ENCODE data around the gene WBP11.

DNA sequence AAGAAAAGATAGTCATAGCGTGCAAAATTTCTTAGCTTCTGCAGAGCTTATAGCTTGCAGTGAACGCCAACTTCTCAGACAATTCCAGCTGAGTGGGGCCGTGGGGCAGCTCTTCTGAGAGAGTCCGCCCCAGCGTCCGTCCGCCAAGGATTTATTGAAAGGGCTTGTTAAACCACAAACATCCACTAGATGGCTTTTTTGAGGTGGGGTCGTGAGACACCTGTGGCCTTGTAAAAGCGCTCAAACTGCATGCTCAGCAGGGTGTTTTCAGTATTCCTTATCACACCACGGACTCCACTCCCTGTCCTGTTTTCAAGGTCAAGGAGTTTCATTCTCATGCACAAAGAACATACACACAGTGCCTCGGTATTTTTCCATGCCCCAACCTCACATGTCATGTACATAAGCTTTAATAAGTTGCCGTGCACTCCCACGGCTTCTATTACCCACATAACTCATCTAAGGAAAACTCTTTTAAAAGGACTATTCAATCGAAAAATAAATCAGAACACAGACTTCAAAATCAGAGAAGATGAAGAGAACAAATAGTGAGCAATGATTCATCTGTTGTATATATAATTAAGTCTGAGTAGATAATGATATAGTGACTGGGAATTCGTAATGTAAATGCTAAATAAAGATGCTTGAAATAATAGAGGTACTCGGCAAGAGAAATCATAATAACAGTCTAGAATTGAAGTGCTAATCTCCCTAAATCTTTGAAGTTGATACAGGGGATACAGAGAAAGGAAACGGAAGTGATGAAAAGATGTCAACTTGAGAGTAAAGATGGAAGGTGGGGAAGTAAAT is 46.7 kb downstream of the WBP11 start:
- no peak for TF ChIP-seq POLR2A (IDR thresholded peaks at IDR 0.05)
- TF ChIP-seq, protein P1, sequence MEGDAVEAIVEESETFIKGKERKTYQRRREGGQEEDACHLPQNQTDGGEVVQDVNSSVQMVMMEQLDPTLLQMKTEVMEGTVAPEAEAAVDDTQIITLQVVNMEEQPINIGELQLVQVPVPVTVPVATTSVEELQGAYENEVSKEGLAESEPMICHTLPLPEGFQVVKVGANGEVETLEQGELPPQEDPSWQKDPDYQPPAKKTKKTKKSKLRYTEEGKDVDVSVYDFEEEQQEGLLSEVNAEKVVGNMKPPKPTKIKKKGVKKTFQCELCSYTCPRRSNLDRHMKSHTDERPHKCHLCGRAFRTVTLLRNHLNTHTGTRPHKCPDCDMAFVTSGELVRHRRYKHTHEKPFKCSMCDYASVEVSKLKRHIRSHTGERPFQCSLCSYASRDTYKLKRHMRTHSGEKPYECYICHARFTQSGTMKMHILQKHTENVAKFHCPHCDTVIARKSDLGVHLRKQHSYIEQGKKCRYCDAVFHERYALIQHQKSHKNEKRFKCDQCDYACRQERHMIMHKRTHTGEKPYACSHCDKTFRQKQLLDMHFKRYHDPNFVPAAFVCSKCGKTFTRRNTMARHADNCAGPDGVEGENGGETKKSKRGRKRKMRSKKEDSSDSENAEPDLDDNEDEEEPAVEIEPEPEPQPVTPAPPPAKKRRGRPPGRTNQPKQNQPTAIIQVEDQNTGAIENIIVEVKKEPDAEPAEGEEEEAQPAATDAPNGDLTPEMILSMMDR (IDR thresholded peaks at IDR 0.05) = peak in 1 of 6 experiments; percentile 11
